HEK293 (cell line): ENCODE measurements around the gene USP35.

Experiments used
- CTCF ChIA-PET: fragments of 350-600 bp; formaldehyde crosslinking; extraction: SDS; loops from one replicate; lab custom pipeline; 2021; ENCODE audit warnings: antibody characterized with exemption; lab: Yijun Ruan, JAX
- POLR2A ChIA-PET: fragments of 300-600 bp; formaldehyde crosslinking; extraction: SDS; loops from one replicate; lab custom pipeline; 2020; ENCODE audit warnings: antibody characterized with exemption, inconsistent platforms; lab: Yijun Ruan, JAX
- H3K27ac ChIP-seq: fragments of 200-500 bp; sonication (Bioruptor generic); 2 replicates; pipeline ENCODE4 v1.5.1; 2014; ENCODE audit warnings: low read depth, low read length, control low read depth, inconsistent platforms; ENCODE audit errors: extremely low read depth
- H3K36me3 ChIP-seq, 2 experiments: fragments of 200-500 bp in 1 of 2; sonication (Bioruptor generic) in 1 of 2; 1 replicate in 1 of 2; 2 replicates in 1 of 2; pipeline ENCODE4 v1.5.1; 2014 to 2017; ENCODE audit warnings: inconsistent platforms in 2 of 2, low read length in 2 of 2; ENCODE audit not compliant: control insufficient read depth in 2 of 2, insufficient read depth in 1 of 2
- H3K4me1 ChIP-seq: fragments of 200-500 bp; sonication (Bioruptor generic); 2 replicates; pipeline ENCODE4 v1.5.1; 2014; ENCODE audit warnings: mild to moderate bottlenecking, low read length, inconsistent platforms; ENCODE audit not compliant: control insufficient read depth, insufficient read depth
- H3K4me3 ChIP-seq: 2 replicates; pipeline ENCODE4 v1.5.1; 2011; ENCODE audit warnings: low read depth, mild to moderate bottlenecking, control low read depth, low read length, moderate library complexity
- H3K9me3 ChIP-seq: fragments of 200-500 bp; sonication (Bioruptor generic); 2 replicates; pipeline ENCODE4 v1.5.1; 2014; ENCODE audit warnings: low read depth, low read length, inconsistent platforms; ENCODE audit not compliant: control insufficient read depth, insufficient read depth
- BCL11A ChIP-seq: fragments of 450-650 bp; formaldehyde crosslinking; IDR thresholded peaks from 2 replicates; pipeline ENCODE4 v1.5.1; 2016; ENCODE audit warnings: low read depth, missing biosample characterization, missing genetic modification characterization
- KLF17 ChIP-seq: fragments of 450-650 bp; formaldehyde crosslinking; IDR thresholded peaks from 2 replicates; pipeline ENCODE4 v1.5.1; 2016; ENCODE audit warnings: missing biosample characterization, missing genetic modification characterization
- KLF7 ChIP-seq: fragments of 450-650 bp; formaldehyde crosslinking; IDR thresholded peaks from 2 replicates; pipeline ENCODE4 v1.5.1; 2016; ENCODE audit warnings: missing biosample characterization, missing genetic modification characterization, borderline replicate concordance
- REST ChIP-seq: fragments of 450-650 bp; formaldehyde crosslinking; IDR thresholded peaks from 2 replicates; pipeline ENCODE4 v1.5.1; 2016; ENCODE audit warnings: missing biosample characterization, missing genetic modification characterization
- SCRT2 ChIP-seq: fragments of 450-650 bp; formaldehyde crosslinking; IDR thresholded peaks from 2 replicates; pipeline ENCODE4 v1.5.1; 2016; ENCODE audit warnings: missing biosample characterization, missing genetic modification characterization
- ZNF350 ChIP-seq: fragments of 450-650 bp; formaldehyde crosslinking; IDR thresholded peaks from 2 replicates; pipeline ENCODE4 v1.5.0; 2017; ENCODE audit warnings: missing biosample characterization, mild to moderate bottlenecking, missing genetic modification characterization
- ZNF354C ChIP-seq: fragments of 450-650 bp; formaldehyde crosslinking; IDR thresholded peaks from 2 replicates; pipeline ENCODE4 v1.5.1; 2016; ENCODE audit warnings: missing biosample characterization, missing genetic modification characterization, low read depth, borderline replicate concordance
- ZNF362 ChIP-seq: fragments of 450-650 bp; formaldehyde crosslinking; IDR thresholded peaks from 2 replicates; pipeline ENCODE4 v1.5.1; 2016; ENCODE audit warnings: missing biosample characterization, missing genetic modification characterization
- ZNF404 ChIP-seq: fragments of 450-650 bp; formaldehyde crosslinking; IDR thresholded peaks from 2 replicates; pipeline ENCODE4 v1.5.1; 2017; ENCODE audit warnings: missing biosample characterization, missing genetic modification characterization
- ZNF433 ChIP-seq: fragments of 450-650 bp; formaldehyde crosslinking; IDR thresholded peaks from 2 replicates; pipeline ENCODE4 v1.5.1; 2016; ENCODE audit warnings: missing biosample characterization, missing genetic modification characterization, low read depth
- ZNF785 ChIP-seq: fragments of 450-650 bp; formaldehyde crosslinking; IDR thresholded peaks from 2 replicates; pipeline ENCODE4 v1.5.1; 2016; ENCODE audit warnings: missing biosample characterization, missing genetic modification characterization
- ZNF792 ChIP-seq: fragments of 450-650 bp; formaldehyde crosslinking; IDR thresholded peaks from 2 replicates; pipeline ENCODE4 v1.5.1; 2016; ENCODE audit warnings: missing biosample characterization, missing genetic modification characterization
- ZNF843 ChIP-seq: fragments of 450-650 bp; formaldehyde crosslinking; IDR thresholded peaks from 2 replicates; pipeline ENCODE4 v1.5.1; 2016; ENCODE audit warnings: missing biosample characterization, missing genetic modification characterization

The USP35 gene

GRCh38 chr11:78192223-78192719 is 3.6 kb downstream of the USP35 start (continued):
- TF ChIP-seq REST (no peak), ZNF792 (no peak), ZNF354C (tag by site-specific recombination) (no peak)

GRCh38 chr11:78192911-78193351 is 4.2 kb downstream of the USP35 start:
- Histone ChIP-seq H3K4me3 (no peak overlapping the region), H3K4me1 (no peaks in the 10 kb centered on the region), H3K27ac (no peak overlapping the region), H3K36me3 (peaks cover 0 to 8% of the 10 kb centered on the region in 2 experiments; a peak in 1 of 3 replicates), H3K9me3 (no peaks in the 10 kb centered on the region)
- ChIA-PET POLR2A (interaction anchor here (1.2 kb wide), 1 partner anchor 198 kb away, joined by 3 read pairs; the partner anchor contains the start of gene INTS4), CTCF (interaction anchor here (0.6 kb wide), 1 partner anchor 84 kb away, joined by 5 read pairs; no protein-coding TSS in a partner anchor)
- TF ChIP-seq ZNF785 (tag by site-specific recombination) (no peak), ZNF350 (no peak), ZNF404 (tag by site-specific recombination) (no peak), BCL11A (tag by site-specific recombination) (no peak), KLF7 (no peak), ZNF362 (no peak), ZNF843 (tag by site-specific recombination) (no peak)

GRCh38 chr11:78193806-78194205 is 5.1 kb downstream of the USP35 start:
- Histone ChIP-seq H3K4me3 (no peak overlapping the region), H3K4me1 (no peaks in the 10 kb centered on the region), H3K27ac (no peak overlapping the region), H3K36me3 (peaks cover 0 to 16% of the 10 kb centered on the region in 2 experiments; a peak in 1 of 3 replicates), H3K9me3 (no peaks in the 10 kb centered on the region)
- ChIA-PET POLR2A (interaction anchor here (1.2 kb wide), 1 partner anchor 199 kb away, joined by 3 read pairs; the partner anchor contains the start of gene INTS4), CTCF (no interaction called here)
- no peak for TF ChIP-seq KLF17

GRCh38 chr11:78194490-78194889 is 5.8 kb downstream of the USP35 start:
- Histone ChIP-seq H3K27ac (no peak overlapping the region), H3K9me3 (no peaks in the 10 kb centered on the region), H3K4me3 (no peak overlapping the region), H3K36me3 (peaks cover 0 to 23% of the 10 kb centered on the region in 2 experiments; a peak in 1 of 3 replicates), H3K4me1 (no peaks in the 10 kb centered on the region)
- ChIA-PET CTCF (no interaction called here), POLR2A (no interaction called here)
- TF ChIP-seq ZNF433 (tag by site-specific recombination) (no peak), SCRT2 (tag by site-specific recombination) (peak; percentile 68)
